GM18861 (cell line): ENCODE measurements around the gene TEX52.
"Not testable (repeated sequence)": the region's sequence is repeated elsewhere in the genome, so short reads cannot be mapped to it uniquely, and the experiment has no call there.

Experiments
- ATAC-seq: cut with Tn5 transposase; IDR thresholded peaks from one replicate; pipeline ENCODE4 v1.9.1; 2021; ENCODE audit not compliant: unreplicated experiment

TEX52 gene

GRCh38 chr12:2868986-2869632 lies 12.3 kb upstream of the TEX52 start:
- not testable (repeated sequence) for ATAC-seq

GRCh38 chr12:2864198-2864597 lies 7.4 kb upstream of the TEX52 start:
- no peak for ATAC-seq

DNA sequence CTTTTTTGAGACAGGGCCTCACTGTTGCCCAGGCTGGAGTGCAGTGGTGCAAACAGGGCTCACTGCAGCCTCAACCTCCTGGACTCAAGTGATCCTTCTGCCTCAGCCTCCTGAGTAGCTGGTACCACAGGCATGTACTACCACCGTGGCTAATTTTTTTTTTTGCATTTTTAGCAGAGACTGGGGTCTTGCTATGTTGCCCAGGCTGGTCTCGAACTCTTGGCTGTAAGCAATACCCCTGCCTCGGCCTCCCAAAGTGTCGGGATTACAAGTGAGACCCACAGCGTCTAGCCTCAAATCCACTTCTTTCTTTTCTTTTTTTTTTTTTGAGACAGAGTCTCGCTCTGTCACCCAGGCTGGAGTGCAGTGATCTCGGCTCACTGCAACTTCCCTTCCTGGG lies 6.6 kb upstream of the TEX52 start:
- not testable (repeated sequence) for ATAC-seq

DNA sequence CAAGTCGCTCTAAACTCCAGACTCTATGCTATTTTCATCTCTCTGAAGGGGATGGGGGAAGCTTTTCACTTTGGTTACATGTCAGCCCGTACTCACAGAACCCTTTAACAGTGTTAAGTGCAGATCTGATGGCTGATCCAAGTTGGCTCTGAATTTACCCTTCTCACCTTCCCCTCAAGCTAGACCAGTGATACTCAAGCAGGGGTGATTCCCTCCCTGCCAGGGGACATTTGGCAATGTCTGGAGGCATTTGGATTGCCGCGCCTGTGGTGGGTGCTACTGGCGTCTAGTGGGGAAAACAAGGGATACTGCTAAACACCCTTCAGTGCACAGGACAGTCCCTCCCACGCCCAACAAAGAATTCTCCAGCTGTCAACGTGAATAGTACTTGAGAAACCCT lies 6.0 kb upstream of the TEX52 start:
- ATAC-seq, result no peak

DNA sequence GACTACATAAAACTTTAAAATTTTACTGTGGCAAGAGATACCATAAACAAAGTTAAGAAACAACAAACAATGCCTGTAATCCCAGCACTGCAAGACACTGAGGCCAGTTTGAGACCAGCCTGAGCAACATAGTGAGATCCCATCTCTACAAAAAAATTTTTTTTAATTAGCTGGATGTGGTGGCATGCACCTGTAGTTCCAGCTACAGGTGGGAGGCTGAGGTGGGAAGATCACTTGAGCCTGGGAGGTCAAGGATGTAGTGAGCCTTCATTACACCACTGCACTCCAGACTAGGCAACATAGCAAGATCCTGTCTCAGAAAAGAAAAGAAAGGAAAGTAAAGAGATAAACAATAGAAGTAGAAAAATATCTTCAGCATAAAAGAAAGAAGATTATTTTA lies 3.3 kb upstream of the TEX52 start:
- ATAC-seq, result no peak

DNA sequence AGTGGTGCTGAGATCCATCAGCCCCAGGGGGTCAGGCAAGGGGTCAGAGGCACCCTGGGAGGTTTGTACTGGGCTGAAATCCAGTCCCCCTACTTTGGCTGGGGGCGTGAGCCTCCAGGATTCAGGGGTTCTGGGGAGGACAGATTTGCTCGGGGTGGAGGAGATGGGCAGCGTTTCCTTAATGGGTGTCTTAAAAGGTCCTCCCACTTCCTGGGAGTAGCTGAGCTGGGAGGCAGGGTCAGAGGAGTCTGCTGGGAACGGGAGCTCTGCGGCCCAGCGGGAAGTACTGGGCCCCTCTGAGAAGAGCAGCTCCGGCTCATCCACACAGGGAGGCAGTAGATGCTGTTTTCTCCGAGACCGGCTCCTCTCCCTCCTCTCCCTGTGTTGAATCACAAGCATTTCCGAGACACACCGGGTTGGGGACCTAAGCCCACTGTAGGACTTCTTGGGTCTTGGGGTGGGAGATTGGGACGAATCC lies 2.1 kb upstream of the TEX52 start:
- no peak for ATAC-seq

DNA sequence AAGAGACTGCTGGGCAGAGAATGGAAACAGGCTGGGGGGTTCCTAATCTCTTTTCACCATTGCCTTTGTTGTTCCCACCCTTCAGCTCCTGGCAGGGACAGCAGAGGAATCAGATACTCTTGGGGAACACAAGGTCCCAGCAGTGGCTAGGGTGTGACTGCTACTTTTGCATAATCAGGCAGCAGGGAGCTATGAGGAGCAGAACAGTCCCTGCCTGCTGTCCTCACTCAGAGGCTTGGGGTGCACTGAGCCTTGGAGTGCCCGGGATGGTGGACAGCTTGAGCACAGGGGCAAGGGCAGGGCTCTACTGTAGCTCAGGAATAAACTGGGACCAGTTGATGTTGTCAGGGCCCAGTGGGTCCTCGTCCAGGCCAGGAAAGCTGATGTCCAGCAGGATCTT lies 1.5 kb upstream of the TEX52 start:
- ATAC-seq, result no peak

- ATAC-seq, result no peak
Observed at GRCh38 chr12:2857576-2857975, 737 bp upstream of the TEX52 start.

DNA sequence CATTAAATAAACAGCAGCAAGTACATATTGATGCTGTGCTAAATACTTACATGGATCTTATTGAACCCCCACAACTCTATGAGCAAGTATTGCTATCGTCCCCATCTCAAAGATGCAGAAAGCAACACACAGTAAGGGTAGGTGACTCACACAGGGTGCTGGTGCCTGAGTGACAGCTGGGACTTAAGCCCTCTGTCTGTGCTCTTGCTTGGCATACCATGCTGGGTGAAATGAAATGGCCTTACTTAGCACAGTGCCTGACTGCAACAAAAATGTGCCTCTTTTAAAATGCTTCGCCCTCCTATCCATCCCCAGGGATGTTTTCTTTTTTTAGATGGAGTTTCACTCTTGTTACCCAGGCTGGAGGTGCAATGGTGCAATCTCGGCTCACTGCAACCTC lies 788 bp downstream of the TEX52 start:
- no peak for ATAC-seq

DNA sequence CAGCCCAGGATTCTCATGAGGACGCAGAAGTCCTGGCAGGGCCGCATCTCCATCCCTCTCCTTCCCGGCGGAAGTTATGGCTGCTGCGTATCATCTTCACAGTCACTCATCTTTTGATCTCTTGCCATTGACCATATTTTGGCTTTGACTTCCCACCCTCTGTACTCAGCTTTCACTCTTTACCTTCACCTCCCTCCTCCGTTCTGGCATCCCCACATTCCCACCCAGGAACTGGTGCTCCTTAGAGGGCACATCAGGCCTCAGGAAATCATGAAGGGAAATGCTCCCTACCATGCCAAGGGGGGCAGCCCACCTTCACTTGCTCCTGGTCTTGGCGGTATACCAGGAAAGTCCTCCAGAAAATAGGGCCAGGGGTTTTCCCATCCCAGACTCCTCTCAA lies 1.3 kb downstream of the TEX52 start:
- no peak for ATAC-seq

- no peak for ATAC-seq
Observed at GRCh38 chr12:2854669-2855453, 2.0 kb downstream of the TEX52 start.

- ATAC-seq, result no peak
Observed at GRCh38 chr12:2853626-2854025, 3.2 kb downstream of the TEX52 start.

- ATAC-seq, result no peak
Observed at GRCh38 chr12:2851931-2852330, 4.9 kb downstream of the TEX52 start.

GRCh38 chr12:2845280-2845679 lies 11.6 kb downstream of the TEX52 start:
- ATAC-seq, result no peak

GRCh38 chr12:2844786-2845185 lies 12.1 kb downstream of the TEX52 start:
- no peak for ATAC-seq

- no peak for ATAC-seq
Observed at GRCh38 chr12:2842948-2843347, 13.9 kb downstream of the TEX52 start.

GRCh38 chr12:2841056-2841650 lies 15.7 kb downstream of the TEX52 start:
- ATAC-seq, result no peak

GRCh38 chr12:2836574-2836973 lies 20.3 kb downstream of the TEX52 start:
- no peak for ATAC-seq

- ATAC-seq, result no peak
Observed at GRCh38 chr12:2835691-2836403, 21.0 kb downstream of the TEX52 start.

DNA sequence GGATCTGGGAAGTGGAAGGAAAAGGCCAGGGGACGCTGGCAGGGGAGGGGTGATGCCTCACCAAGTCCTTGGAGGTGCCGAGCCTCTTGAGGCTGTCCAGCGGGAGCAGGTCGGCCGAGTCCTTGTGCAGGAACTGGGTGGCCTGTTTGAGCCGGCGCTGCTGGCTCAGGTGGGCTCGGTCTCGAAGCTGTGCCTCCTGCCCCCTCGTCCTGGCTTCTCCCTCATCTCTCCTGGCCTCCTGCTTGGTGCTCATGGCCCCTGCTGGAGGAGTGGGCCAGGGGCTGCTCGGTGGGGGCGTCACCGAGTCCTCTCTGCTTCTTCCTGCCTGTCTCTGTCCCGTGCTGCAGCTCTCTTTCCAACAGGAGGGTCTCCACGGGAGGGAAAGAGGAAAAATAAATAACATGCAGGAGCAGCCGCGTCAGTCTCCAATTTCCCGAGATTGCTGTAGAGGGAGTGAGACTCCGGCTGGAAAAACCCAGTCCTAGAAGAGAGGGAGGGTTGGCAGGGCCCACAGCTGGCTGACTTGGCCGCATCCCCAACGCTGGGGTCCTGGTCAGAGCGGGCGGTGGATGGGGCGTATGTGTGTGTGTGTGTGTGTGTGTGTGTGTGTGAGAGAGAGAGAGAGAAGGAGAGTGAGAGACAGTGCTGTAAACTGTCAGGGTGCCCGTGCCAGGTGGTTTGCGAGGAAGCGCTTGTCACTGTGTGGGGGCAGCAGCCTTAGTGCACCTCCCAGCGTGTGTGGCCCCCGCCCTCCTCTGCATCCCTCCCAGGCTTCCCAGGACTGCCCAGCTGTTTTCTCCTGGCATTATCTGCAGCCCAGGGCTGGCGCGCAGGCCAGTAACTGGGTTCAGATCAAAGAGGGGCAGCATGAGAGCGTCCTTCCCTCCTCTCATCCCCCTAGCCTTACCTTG lies 22.0 kb downstream of the TEX52 start, which contains the start of gene NRIP2:
NRIP2 (minus strand) TSS at position 455 of the 911 bp plus-strand sequence; CDS start at position 403, 52 bp downstream.
- no peak for ATAC-seq
